SK-N-MC (cell line): ENCODE results near the gene JAKMIP3.

Experiments used
- EZH2 ChIP-seq: fragments of 200-600 bp; sonication (generic); IDR thresholded peaks from one replicate; pipeline ENCODE4 v1.6.1; 2017; ENCODE audit warnings: antibody characterized with exemption
- FOXP2 ChIP-seq: optimal IDR thresholded peaks from 2 replicates; pipeline ENCODE3; 2011; ENCODE audit warnings: mild to moderate bottlenecking, moderate library complexity; ENCODE audit not compliant: insufficient read depth; ENCODE audit errors: extremely low read length, control extremely low read depth
- POLR2AphosphoS5 ChIP-seq: IDR thresholded peaks from 2 replicates; pipeline ENCODE4 v1.6.1; 2012; ENCODE audit warnings: mild to moderate bottlenecking, low read depth, low read length, borderline replicate concordance

DNA sequence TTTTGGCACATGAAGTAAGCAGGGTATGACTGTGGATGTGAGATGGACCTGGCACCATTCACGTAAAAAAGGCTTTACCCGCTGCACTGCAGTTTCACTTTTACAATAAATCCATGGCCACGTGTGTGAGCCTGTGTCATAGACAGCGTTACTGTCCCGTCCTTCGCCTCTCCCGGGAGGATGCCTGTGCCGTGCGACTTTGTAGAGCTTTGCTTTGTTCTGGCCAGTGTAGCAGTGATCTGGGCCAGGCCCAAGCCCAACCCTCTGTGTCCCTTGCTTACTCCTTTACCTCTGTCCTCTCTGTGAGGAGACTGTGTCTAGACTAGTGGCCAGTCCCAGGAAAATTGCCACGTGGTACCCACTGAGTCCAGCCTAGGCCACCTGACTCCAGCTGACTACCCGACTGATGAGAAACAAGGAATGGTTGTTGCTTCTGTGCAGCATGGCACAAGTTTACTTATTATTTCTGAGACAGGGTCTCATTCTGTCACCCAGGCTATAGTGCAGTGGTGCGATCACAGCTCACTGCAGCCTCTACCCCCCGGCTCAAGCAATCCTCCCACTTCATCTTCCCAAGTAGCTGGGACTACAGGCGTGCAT is 48.1 kb downstream of the JAKMIP3 start:
- no peak for TF ChIP-seq EZH2
- no peak for TF ChIP-seq POLR2AphosphoS5
- no peak for TF ChIP-seq FOXP2
